ENCODE measurements around the gene C1QTNF4.
A peak's percentile ranks its signal among the peaks of the same experiment; 100 is the strongest.

GRCh38 chr11:47551086-47551485 lies 43.1 kb downstream of the C1QTNF4 start:
- TF ChIP-seq POLR2A (IDR thresholded peaks at IDR 0.05) (no peak), CTCF (IDR thresholded peaks at IDR 0.05 in 4 of 5, conservative IDR thresholded peaks at IDR 0.05 in 1 of 5) (peak in 4 of 5 experiments; percentile 13 to 35 (median 24))
